SKM-1 treated with dmso at 0.1 percent for 144 hours (cell line): ENCODE data around the gene TEX35.

Experiments
- DNase-seq: peaks from one replicate; lab custom pipeline; 2025; ENCODE audit not compliant: unreplicated experiment; lab: John Stamatoyannopoulos, UW

The TEX35 gene

GRCh38 chr1:178512566-178513277, at the start of gene TEX35:
TSS of gene TEX35 (plus strand) at chr1:178513109. CDS start at chr1:178513189, 80 bp downstream.
- no peak for DNase-seq

- DNase-seq: no peak
Observed at GRCh38 chr1:178464141-178464540, 48.8 kb upstream of the TEX35 start.

GRCh38 chr1:178464566-178464965, 48.3 kb upstream of the TEX35 start:
- DNase-seq: no peak

DNA sequence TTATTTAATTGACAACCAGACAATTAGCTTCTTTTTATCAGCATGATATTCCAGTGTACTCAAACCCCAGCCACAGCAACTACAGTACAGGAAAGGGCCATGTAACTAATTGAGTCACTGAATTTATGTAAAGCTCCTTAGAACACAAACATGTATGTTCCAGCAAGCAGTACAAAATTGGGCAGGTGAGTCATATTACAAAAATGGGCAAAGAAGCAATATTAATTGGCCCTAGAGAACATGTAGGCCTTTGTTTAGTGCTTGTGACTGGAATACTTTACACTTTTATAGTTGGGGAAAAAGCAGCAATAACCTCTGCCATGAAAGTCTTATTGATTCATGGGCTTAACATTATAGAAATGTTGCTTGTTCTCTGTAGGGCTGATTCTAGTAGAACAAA, 47.9 kb upstream of the TEX35 start:
- DNase-seq: no peak

DNA sequence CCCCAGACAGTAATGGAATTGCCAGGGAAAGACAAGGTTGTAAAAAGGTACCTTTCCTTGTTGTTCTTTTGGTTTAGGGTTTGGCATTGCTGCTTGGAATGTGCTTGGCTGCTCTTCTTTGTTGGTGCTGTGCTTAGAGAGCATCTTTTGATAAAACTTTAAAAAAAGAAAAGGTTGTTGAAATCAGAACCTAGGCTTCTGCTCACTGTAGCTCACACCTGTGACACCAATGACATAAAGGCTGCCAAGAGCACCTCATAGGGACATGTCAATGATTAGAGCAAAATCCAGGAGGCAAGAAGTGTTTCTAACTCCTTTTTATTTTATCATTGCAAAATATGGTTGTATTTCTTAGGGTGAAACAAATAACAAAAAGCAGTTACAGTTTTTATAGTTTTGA, 45.1 kb upstream of the TEX35 start:
- no peak for DNase-seq

- DNase-seq: no peak
Observed at GRCh38 chr1:178470411-178470960, 42.4 kb upstream of the TEX35 start.

- DNase-seq: no peak
Observed at GRCh38 chr1:178472531-178472930, 40.4 kb upstream of the TEX35 start.

GRCh38 chr1:178477373-178477772, 35.5 kb upstream of the TEX35 start:
- DNase-seq: no peak

DNA sequence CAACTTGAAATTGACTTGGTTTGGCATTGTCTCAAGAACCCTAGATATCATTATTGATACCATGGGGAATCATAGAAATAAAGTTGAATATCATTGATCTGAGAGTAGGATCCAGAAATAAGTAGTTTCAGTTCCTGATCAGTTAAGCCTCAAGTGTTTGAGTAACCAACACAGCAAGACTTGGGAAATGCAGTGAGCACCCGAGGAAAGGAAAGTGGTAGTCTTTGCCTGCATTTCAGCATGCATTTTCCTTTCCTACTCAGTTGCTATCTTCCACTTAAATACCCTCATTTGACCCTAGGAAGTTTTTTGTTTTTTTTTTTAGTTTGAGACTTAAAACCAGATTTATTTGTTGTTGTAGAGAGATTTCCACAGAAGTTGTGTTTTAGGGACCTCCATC, 35.1 kb upstream of the TEX35 start:
- no peak for DNase-seq

- no peak for DNase-seq
Observed at GRCh38 chr1:178483251-178483957, 29.5 kb upstream of the TEX35 start.

DNA sequence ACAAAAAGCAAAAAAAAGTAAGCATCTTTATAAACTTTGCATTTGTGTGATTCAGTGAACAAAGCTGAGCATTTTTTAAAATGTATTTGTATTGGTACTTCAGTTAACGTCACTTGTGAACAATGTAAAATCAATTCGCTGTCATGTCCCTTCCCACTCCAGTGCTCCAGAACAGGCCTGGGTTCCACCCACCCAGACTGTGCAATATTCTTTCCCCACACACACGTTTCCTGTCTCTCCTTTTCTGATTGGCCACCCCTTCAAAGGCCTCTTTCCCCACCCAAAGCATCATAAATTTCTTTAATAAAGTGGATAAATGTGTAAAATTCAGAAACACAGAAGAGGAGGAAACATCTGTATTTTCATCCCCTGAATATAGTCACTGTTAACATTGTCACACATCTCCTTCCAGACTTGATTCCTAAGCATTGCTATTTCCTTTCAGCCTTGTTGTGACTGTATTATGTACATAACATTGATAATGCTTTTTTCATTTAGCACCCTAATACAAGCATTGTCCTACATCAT, 28.1 kb upstream of the TEX35 start:
- no peak for DNase-seq

- DNase-seq: no peak
Observed at GRCh38 chr1:178485541-178485981, 27.3 kb upstream of the TEX35 start.

- no peak for DNase-seq
Observed at GRCh38 chr1:178486100-178487069, 26.5 kb upstream of the TEX35 start.

DNA sequence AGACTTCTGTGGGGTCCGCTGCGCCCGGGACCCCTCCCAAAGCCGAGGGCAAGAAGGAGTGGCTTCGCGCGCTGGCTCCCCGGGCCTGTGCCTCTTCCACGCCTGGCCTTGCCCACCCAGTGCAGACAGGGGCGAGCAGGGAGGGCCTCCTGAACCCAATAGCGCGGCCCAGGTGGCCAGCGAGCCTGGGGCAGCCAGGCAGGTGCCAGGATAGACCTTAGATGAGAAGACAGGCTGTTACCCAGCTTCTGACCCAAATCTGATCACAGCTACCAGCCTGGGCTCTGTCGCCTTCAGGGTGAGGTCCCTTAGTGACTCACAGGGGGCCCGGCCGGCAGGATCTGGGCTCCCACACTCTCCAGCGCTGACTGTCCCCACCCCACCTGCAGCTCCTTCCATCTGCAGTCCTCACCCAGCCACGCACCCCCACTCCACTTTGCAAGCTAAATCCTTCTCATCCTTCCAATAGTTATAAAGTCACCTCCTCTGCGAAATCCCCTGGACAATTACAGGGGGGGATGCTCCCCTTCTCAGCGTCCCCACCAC, 25.8 kb upstream of the TEX35 start:
- no peak for DNase-seq

- no peak for DNase-seq
Observed at GRCh38 chr1:178488393-178488792, 24.5 kb upstream of the TEX35 start.

DNA sequence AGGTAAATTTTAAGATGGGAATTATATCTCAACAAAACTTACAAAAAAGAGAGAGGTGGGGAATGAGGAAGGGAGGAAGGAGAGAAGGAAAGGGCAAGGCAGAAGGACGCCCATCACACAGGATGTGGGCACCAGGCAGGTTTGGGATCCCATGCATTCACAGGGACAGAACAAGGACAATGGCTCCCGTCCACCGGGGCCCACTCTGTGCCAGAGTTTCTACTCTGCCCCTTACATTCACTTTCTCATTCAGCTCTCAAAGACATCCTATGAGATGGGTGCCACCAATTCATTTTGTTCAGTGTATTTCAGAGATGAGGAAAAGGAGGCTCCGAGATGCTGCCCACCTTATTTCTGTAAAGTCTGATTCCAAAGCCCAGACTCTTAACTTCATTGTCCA, 23.5 kb upstream of the TEX35 start:
- no peak for DNase-seq

DNA sequence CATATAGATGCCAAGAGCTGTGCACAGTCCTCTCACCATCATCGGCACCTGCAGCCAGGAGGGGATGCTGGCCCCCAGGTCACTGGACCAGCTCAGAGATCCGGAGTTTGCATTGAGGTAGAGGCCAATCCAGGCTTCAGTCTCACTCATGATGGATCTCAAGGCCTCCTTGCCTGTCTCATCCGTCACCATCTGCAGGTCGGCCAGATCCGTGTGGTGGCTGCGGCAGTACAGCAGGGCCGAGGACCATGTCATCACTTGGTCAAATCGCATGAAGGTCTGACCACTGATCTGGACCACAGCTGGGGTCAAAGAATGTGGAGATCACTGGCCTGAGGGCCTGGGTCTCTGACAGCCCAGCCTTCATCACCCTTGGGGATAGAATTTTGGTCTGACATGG, 22.8 kb upstream of the TEX35 start:
- no peak for DNase-seq

DNA sequence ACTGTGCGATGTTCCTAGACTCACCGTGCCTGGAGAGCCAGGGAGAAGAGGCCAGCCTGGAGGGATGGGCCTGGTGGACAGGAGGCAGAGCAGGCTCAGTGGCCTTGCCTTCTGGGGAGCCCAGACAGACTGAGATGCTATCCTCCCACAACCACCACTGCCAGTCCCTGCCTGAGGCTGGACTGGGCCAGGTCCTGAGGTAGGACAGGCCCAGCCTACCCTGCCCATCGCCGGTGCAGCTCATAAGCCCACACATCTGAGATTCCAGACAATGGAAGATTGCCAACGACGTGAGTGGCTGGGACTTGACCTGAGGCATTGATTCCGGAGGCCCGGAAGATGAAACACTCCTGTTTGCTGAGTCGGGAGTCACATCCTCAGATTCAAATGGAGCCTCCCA, 21.9 kb upstream of the TEX35 start:
- no peak for DNase-seq

DNA sequence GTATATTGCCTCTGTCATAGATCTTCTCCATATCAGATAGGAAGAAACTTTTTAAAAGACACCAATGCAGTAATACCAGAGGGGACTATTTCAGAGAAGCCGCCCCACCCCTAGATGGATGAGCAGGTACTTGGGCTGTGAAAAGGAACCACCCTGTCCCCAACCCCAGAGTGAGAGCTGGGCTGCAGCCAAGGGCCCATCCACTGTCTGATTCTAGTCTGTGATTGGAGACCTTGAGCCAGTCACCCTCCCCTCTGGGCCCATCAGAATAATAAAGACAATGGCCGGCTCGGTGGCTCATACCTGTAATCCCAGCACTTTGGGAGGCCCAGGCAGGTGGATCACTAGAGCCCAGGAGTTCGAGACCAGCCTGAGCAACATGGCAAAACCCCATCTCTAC, 21.2 kb upstream of the TEX35 start:
- no peak for DNase-seq

- no peak for DNase-seq
Observed at GRCh38 chr1:178492341-178492740, 20.6 kb upstream of the TEX35 start.

- DNase-seq: no peak
Observed at GRCh38 chr1:178493301-178493741, 19.6 kb upstream of the TEX35 start.
